Lung microvascular endothelial cell (primary cell): ENCODE measurements around the gene CENPC. TPM values are rescaled to one million over a fixed set of nuclear protein-coding genes. Genes with fewer than 3 reads are reported as not detected.
"Not testable (repeated sequence)": the region's sequence is repeated elsewhere in the genome, so short reads cannot be mapped to it uniquely, and the experiment has no call there.

Experiments
- DNase-seq, 2 donors: peaks; one replicate each; pipeline versions ENCODE4 v3.0.0 to v3.0.0-alpha.2; 2010; ENCODE audit warnings: low read depth in 2 of 2
- total RNA-seq: library from RNA; depleted of rRNA; stranded (reverse); fragments of >200 nt; gene quantifications from 2 replicates; pipeline ENCODE4 v1.2.1, GENCODE V29; 2014

Gene CENPC
- total RNA-seq, 1 donor from 2014 or later: 11.3 TPM

DNA sequence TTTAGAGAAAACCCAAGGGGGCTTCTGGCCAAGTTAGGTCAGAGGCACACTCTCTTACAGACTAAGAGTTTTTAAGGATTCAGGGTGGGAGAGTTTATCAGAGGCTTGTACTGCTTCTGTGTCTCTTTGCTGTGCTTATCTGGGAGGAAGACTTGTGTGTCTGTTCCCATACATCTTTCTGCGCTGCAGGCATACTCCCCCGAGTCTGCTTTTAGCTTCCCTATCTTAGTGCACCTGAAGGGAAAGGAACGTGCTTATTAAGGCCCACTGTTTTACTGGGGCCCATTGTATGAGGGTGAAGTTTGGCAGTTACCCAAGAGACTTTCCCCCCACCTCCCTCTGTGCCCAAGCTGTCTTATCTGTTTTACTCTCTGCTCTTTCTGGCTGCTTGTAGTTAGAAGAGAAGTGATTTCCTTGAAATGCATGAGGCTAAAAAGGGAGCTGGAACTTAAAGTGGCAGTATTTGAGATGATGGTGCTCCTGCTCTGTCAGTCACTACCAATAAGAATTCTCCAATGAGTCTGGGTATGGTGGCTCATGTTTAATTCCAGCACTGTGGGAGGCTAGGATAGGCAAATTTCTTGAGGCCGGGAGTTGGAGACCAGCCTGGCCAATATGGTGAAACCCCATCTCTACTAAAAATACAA lies 7.0 kb upstream of the CENPC start:
- not testable (repeated sequence) for DNase-seq

DNA sequence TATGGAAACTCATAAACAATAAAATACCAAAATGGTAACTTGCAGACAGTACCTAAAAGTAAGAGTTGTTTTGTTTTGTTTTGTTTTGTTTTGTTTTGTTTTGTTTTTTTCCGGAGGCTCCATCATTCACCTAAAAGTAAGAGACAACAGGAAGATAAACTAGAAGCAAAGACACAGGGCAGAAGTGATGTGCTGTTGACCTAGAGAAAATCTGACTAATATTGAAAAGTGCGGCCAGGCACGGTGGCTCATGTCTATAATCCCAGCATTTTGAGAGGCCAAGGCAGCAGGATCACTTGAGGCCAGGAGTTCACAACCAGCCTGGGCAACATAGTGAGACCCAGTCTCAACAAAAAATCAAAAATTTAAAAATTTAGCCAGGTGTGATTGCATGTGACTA lies 5.6 kb upstream of the CENPC start:
- DNase-seq: no peak

DNA sequence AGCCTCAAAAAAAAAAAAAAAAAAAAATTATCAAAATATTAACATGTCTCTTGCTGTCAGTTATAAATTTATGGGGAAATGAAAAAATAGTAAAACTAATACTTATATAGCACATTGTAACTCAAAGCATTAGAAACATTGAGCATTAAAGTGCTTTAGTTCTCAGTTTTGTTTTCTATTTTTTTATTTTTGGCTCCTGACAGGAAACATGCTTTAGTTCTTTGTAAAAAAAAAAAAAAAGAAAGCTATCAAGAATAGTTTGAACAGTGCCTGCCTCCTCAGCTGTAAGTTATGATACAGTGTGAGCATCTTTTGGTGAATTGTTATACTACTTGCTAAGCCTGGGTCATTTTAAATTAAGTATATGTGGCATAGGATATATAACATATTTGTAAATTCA lies 5.1 kb upstream of the CENPC start:
- DNase-seq: no peak

DNA sequence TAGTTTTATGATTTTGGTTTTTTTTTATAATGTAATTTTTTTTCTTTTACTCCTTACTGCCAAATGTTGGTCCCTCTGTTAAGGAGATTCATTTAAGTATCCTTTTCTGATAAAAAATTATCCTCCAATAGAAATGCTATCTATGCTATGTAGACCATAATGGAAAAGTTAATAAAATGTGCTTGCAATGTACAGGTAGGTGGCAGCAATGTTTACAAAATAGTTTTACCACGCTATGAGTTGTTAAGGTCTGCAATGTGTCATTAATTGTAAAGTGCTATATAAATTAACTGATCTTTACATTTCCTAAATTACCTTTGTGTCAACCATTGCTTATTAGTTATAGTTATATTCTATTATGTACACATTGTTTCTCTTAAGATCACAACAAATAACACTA lies 3.8 kb upstream of the CENPC start:
- peak; percentile 44 to 52 for DNase-seq

DNA sequence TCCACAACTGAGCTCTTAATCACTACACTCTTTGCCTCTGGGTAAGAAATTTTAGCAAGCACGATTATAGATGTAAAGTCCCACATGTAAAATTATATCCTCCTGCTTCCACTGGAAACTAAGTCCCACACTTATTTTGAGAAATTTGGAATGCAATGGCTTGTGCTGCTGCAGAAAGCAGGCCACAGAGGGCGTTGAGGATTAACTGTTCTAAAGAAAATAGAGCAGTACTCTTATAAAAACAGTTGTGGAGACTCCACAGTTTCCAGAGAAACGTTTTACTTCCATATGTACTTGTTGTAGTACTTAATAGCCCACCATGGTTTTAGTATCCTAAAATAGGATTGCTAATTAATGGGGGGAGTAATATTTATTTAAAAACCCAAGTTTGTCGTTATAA lies 1.7 kb upstream of the CENPC start:
- no peak for DNase-seq

DNA sequence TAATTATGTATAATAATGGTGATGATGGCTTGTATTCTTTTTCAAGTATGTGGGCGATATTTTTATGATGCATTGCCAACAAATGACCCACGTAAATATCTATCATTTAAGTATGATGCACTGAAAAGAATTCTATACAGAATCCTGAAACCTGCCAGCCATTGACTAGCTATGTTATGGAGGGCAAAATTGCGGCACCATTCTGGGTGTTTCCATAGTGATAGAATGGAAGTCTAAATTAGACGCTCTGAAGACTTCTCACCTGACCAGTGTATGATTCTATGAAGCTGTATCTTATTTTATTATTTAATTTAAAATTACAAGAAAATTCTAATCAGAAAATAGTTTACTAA lies 677 bp upstream of the CENPC start:
- no peak for DNase-seq

DNA sequence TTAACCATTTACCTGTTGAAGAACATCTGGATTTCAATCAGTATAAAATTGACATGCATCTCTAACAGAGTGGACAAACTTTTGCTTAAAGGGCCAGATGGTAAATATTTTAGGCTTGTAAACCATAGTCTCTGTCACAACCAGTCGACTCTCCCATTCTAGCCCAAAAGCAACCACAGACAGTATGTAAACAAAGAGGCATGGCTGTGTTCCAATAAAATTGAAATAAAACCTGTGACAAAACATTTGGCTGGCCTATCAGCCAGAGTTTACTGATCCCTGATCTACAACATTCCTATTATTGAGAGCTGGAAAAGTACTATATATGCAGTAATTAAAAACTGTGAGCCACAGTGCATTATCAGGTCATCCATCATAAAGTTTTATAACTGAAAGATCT lies 3.2 kb downstream of the CENPC start:
- peak in 1 of 2 donors; percentile 40 for DNase-seq

DNA sequence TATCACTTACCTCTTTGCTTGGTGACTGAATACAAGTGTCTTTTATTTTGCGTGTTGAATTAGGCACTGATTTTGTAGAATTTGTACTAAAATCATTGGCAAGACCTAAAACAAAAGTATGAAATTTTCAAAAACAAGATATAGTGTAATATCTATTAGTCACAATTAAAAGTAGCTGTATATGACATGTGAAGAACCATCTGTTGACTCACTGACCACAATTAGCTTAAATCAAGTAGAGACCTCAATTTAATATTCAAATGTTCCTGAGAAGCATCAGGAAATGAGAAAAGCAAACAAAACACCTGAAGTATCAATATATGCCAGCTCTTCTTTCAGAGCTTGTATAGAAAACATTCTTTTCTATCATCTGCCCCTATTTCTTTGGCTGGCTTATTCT lies 5.5 kb downstream of the CENPC start:
- DNase-seq: no peak

DNA sequence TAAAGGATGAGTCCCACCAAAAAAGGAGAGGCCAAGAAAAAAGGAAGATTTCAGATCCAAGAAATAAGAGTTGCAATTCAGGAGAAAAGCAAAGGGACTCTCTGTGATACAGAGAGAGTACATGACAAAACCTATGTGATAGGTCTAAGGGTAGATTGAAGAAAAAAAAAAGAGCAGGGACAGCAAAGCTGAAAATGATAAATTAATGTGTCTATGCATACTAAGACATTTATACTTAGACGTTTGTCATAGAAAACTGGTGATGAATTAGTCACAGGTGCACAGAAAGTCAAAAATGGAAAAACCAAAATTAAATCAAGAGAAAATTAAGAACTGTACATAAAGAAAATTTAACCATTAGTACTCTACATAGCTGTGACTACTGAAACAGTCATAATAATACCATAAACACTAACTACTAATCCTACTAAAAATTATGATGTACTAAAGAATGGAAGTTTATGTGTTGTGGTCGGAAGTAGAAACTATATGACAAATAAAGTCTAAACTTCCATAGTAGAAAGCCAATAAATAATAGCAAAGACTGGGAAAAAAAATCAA lies 9.9 kb downstream of the CENPC start:
- no peak for DNase-seq

DNA sequence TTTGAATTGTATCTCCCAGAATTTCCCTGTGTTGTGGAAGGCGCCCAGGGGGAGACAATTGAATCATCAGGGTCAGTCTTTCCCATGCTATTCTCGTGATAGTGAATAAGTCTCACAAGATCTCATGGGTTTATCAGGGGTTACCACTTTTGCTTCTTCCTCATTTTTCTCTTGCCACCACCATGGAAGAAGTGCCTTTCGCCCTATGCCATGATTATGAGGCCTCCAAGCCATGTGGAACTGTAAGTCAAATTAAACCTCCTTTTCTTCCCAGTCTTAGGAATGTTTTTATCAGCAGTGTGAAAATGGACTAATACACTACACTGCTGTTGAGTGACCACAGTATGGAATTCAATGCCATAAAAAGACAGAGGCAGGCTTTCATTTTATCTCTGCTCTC lies 12.2 kb downstream of the CENPC start:
- DNase-seq: no peak

DNA sequence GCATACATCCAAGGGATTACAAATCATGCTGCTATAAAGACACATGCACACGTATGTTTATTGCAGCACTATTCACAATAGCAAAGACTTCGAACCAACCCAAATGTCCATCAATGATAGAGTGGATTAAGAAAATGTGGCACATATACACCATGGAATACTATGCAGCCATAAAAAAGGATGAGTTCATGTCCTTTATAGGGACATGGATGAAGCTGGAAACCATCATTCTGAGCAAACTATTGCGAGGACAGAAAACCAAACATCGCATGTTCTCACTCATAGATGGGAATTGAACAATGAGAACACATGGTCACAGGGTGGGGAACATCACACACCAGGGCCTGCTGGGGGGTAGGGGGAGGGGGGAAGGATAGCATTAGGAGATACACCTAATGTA lies 12.9 kb downstream of the CENPC start:
- DNase-seq: not testable (repeated sequence)

DNA sequence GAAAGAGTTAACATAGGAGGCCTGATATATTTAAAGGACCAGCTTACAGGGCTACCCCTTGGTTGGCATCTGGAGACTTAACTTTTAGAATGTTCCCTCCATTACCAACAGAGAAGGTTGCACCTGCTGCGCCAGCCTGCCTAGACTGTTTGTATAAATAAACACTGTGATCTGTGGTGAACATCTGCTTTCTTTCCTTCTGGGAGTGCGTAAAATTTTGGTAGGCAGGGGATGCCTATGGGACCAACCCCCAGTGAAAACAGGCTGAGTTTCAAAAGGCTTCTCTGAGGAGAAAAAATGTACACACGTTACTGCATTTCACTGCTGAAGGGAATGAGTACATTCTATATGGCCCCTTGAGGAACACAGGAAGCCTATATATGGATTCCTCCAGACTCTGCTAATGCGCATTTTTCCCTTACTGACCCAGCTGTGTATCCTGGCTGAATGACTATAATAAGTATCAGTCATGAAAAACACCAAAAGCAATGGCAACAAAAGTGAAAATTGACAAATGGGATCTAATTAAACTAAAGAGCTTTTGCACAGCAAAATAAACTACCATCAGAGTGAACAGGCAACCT lies 13.8 kb downstream of the CENPC start:
- no peak for DNase-seq

DNA sequence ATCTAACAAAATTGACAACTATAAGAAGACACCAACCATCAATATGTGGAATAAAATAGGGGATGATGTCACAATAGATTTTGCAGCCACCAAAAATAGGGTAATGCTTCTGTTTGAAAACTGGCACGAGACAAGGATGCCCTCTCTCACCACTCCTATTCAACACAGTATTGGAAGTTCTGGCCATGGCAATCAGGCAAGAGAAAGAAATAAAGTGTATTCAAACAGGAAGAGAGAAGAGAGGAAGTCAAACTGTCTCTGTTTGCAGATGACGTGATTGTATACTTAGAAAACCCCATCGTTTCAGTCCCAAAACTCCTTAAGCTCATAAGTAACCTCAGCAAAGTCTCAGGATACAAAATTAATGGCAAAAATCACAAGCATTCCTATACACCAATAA lies 21.2 kb downstream of the CENPC start:
- not testable (repeated sequence) for DNase-seq

DNA sequence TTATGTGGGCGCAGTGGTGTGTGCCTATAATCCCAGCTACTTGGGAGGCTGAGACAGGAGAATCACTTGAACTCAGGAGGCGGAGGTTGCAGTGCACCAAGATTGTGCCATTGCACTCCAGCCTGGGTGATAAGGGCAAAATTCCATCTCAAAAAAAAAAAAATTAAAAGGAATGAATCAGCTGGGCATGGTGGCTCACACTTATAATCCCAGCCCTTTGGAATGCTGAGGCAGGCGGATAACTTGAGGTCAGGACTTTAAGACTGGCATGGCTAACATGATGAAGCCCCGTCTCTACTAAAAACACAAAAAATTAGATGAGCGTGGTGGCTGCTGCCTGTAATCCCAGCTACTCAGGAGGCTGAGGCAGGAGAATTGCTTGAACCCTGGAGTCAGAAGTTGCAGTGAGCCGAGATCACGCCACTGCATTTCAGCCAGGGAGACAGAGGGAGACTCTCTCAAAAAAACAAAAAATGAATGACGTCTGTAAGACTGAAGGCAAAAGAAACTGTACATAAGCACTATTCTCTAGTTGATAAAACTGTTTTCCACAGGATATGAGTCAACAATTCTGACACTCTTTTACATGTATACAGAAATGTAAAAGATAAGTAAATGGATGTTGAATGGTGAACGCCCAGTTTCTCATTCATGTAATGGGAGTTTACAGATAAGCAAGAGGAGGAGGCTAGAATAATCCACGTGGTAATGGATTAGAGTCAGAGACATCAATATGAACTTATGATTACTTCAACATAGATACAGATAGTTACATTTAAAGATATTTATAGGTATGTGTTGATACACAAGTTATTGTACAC lies 22.2 kb downstream of the CENPC start:
- DNase-seq: peak; percentile 46 to 79

DNA sequence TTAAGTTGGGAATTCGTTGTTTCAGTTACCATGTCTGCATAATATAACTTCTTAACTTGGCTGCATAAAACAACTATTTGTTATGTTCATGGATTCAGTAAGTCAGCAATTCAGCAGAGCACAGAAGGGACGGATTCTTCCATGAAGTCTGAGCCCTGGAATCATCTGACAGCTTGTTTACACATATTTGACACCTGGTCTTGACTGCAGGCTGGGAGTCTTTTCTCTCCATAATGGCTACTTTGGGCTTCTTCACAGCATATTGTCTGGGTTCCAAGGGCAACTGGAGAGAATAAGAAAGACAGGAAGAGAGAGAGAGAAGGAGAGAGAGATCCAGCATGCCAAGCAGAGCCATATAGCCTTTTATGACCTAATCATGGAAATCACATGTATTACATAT lies 23.1 kb downstream of the CENPC start:
- no peak for DNase-seq

DNA sequence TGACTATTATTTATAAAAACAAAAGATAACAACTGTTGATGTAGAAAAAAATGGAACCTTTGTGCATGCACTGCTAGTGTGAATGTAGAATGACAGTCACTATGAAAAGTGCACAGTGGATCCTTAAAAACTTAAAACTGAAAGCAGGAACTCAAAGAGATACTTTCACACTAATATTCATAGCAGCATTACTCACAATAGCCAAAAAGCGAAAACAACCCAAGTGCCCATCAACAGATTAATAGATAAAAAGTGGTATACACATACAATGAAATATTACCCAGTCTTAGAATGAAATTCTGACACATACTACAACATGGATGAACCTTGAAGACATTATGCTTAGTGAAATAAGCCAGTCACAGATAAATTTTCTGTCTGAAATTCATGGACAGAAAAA lies 23.8 kb downstream of the CENPC start:
- DNase-seq: no peak

DNA sequence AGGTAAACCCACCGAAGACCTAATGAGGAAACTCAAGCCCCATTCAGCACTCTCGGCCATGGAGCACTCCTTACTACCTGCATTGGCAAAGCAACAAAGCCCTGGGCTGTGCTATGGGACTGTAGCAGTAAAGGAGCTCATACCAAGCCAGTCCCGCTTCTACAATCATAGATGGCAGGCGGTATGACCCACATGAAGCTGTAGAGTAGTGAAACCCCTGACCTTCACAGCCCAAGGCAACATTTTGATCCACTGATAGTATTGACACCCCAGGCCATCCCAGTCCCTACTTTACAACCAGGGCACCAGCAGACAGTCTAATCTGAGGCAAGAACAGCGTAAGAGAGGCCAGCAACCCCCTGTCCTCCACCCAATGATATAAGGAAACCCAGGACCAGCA lies 25.2 kb downstream of the CENPC start:
- DNase-seq: no peak

DNA sequence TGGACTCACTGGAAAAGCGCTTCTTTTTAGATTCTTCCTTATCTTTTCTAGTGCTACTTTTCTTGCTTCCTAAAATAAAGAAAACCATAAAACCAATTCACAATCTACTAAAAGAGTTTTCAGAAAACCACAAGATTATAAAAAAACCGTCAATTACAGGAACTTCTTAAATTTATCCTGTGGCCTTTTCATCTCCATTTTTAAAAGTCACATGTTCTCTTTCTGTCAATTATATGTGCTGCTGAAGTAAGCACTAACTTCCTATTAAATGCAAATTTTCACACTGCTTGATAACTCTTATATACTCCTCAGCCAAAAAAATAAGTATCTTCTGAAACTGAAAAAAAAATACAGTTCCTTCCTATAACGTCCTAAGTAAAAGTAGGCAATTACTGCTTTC lies 32.8 kb downstream of the CENPC start:
- DNase-seq: no peak

DNA sequence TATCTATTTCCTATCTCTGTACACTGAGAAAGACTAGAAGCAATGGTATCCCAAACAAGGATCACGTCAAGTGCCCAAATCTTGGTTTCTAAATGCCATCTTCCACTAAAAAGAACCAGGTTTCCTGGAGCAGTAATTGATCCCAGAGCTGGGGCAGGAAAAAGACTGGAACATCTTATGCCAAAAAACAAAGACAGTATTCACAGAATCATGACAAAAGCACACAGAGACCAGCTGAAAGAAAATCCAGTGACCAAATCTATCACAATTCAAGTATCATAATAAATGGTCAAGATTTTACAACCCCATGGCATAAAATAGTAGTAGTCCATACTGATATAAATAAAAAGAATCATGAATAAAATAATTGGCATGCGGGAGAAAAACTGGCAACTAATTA lies 44.9 kb downstream of the CENPC start:
- DNase-seq: no peak

DNA sequence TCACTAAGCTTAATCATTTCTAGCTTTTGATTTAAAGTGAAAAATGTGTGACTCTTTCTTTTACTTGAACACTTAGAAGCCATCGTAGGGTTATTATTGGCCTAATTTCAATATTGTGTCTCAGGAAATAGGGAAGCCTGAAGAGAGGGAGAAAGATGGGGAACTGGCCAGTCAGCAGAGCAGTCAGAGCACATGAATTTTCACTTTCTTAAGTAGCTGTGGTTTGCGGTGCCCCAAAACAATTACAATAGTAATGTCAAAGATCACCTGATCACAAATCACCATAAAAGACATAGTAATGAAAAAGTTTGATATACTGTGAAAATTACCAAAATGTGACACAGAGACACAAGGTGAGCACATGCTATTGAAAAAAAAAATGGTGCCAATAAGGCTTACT lies 45.5 kb downstream of the CENPC start:
- no peak for DNase-seq

DNA sequence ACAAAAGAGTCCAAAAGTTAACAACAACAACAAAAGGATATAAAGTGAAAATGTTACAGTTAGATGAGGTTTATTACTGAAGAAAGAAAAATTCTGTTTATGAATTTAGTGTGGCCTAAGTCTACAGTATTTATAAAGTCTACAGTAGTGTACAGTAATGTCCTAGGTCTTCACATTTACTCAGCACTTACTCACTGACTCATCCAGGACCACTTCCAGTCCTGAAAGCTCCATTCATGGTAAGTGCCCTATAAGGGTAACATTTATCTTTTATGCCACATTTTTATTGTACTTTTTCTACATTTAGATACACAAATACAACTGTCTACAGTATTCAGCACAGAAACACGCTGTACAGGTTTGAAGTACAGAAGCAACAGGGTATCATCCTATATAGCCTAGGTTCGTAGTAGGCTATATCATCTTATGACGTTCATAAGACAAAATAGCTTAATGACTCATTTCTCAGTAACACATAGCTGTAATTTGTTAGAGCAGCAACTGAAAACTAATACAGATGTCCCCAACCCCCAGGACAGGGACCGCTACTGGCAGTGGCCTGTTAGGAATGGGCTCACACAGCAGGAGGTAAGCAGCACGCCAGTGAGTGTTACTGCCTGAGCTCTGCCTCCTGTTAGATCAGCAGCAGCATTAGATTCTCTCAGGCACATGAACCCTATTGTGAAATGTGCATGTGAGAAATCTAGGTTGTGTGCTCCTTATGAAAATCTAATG lies 61.3 kb downstream of the CENPC start:
- peak in 1 of 2 donors; percentile 23 for DNase-seq

DNA sequence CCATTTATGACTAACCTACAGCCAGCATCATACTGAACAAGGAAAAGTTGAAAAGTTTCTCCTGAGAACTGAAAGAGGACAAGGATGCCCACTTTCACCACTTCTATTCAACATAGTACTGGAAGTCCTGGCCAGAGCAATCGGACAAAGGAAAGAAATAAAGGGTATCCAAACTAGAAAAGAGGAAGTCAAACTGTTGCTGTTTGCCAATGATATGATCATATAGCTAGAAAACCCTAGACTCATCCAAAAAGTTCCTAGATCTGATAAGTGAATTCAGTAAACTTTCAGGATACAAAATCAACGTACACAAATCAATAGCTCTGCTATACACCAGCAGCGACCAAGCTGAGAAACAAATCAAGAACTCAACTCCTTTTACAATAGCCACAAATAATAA lies 64.5 kb downstream of the CENPC start:
- DNase-seq: no peak
